HepG2 (cell line): ENCODE results near the gene CAPN15. TPM values are rescaled to one million over a fixed set of nuclear protein-coding genes. Genes with fewer than 3 reads are reported as not detected.

Experiments used
- ARNT ChIP-seq: fragments of 450-650 bp; IDR thresholded peaks from 2 replicates; pipeline ENCODE4 v1.6.1; 2017
- CEBPB ChIP-seq: IDR thresholded peaks from 2 replicates; pipeline ENCODE4 v1.6.1; 2011; ENCODE audit warnings: low read depth, low read length, improper control_type of control experiment, borderline replicate concordance
- GFI1 ChIP-seq: sonication (generic); formaldehyde crosslinking; IDR thresholded peaks from 2 replicates; pipeline ENCODE4 v1.5.0; 2020; ENCODE audit warnings: missing genetic modification reagents, mild to moderate bottlenecking, borderline replicate concordance
- HINFP ChIP-seq: sonication (generic); formaldehyde crosslinking; IDR thresholded peaks from 2 replicates; pipeline ENCODE4 v1.4.0; 2020; ENCODE audit warnings: low read depth, mild to moderate bottlenecking, missing genetic modification reagents
- MED1 ChIP-seq: sonication (generic); formaldehyde crosslinking; IDR thresholded peaks from 2 replicates; pipeline ENCODE4 v1.4.0; 2020; ENCODE audit warnings: missing genetic modification reagents
- MEF2D ChIP-seq: sonication (generic); formaldehyde crosslinking; IDR thresholded peaks from 2 replicates; pipeline ENCODE4 v1.5.1; 2020; ENCODE audit warnings: mild to moderate bottlenecking, missing genetic modification reagents
- MYPOP ChIP-seq: sonication (generic); formaldehyde crosslinking; IDR thresholded peaks from 2 replicates; pipeline ENCODE4 v1.8.1; 2023; ENCODE audit warnings: mild to moderate bottlenecking, moderate library complexity, missing genetic modification reagents
- REL ChIP-seq: sonication (generic); formaldehyde crosslinking; conservative IDR thresholded peaks from 2 replicates; pipeline ENCODE4 v1.8.0; 2022; ENCODE audit warnings: mild to moderate bottlenecking, missing genetic modification reagents, moderate library complexity
- ZC3H13 ChIP-seq: sonication (generic); formaldehyde crosslinking; IDR thresholded peaks from 2 replicates; pipeline ENCODE4 v1.8.1; 2023; ENCODE audit warnings: mild to moderate bottlenecking, missing genetic modification reagents, moderate library complexity
- ZMYM4 ChIP-seq: sonication (generic); formaldehyde crosslinking; IDR thresholded peaks from 2 replicates; pipeline ENCODE4 v1.8.1; 2023; ENCODE audit warnings: mild to moderate bottlenecking, missing genetic modification reagents
- ZNF12 ChIP-seq: sonication (generic); formaldehyde crosslinking; IDR thresholded peaks from 2 replicates; pipeline ENCODE4 v1.5.0; 2020; ENCODE audit warnings: missing genetic modification reagents
- ZNF18 ChIP-seq: sonication (generic); formaldehyde crosslinking; IDR thresholded peaks from 2 replicates; pipeline ENCODE4 v1.8.0; 2022; ENCODE audit warnings: mild to moderate bottlenecking, missing genetic modification reagents; ENCODE audit not compliant: insufficient replicate concordance
- ZNF431 ChIP-seq: sonication (generic); formaldehyde crosslinking; IDR thresholded peaks from 2 replicates; pipeline ENCODE4 v1.9.0; 2022; ENCODE audit warnings: missing genetic modification reagents, low read depth, mild to moderate bottlenecking, borderline replicate concordance
- ZNF468 ChIP-seq: sonication (generic); formaldehyde crosslinking; IDR thresholded peaks from 2 replicates; pipeline ENCODE4 v1.8.0; 2022; ENCODE audit warnings: mild to moderate bottlenecking, moderate library complexity, missing genetic modification reagents
- ZNF7 ChIP-seq: IDR thresholded peaks from 2 replicates; pipeline ENCODE4 v1.6.1; 2016; ENCODE audit warnings: missing biosample characterization, missing genetic modification reagents
- ZNF891 ChIP-seq: sonication (generic); formaldehyde crosslinking; IDR thresholded peaks from 2 replicates; pipeline ENCODE4 v1.5.0; 2020; ENCODE audit warnings: mild to moderate bottlenecking, missing genetic modification reagents
- polyA plus RNA-seq, 8 experiments: library from polyadenylated mRNA; depleted of rRNA in 3 of 8; stranded (reverse) in 7 of 8; unstranded in 1 of 8; fragments of >200 nt; fragmentation: Illumina TruSeq in 4 of 8; extraction: Trizol in 4 of 8; gene quantifications; 2 replicates each; pipeline versions ENCODE4 v1.2.1 to v1.2.3, GENCODE V29; 2011 to 2016; ENCODE audit warnings: low read depth in 4 of 8, missing spikeins in 1 of 8, mixed read lengths in 1 of 8; ENCODE audit not compliant: insufficient read depth in 1 of 8
- total RNA-seq, 5 experiments: library from RNA; depleted of rRNA; stranded (reverse); fragments of >200 nt; fragmentation: Illumina TruSeq; extraction: Trizol; gene quantifications; 2 replicates each; pipeline ENCODE4 v1.2.3, GENCODE V29; 2016; ENCODE audit warnings: low read depth in 1 of 5
- TF ChIP-seq, protein P1 (sequence below): sonication (generic); formaldehyde crosslinking; IDR thresholded peaks from 2 replicates; pipeline ENCODE4 v1.8.1; 2023; ENCODE audit warnings: mild to moderate bottlenecking, missing genetic modification reagents
- TF ChIP-seq, protein P2 (sequence below): IDR thresholded peaks from 2 replicates; pipeline ENCODE4 v1.6.1; 2018; ENCODE audit warnings: missing genetic modification reagents, mild to moderate bottlenecking, missing compliant biosample characterization
- TF ChIP-seq, protein P3 (sequence below): sonication (generic); formaldehyde crosslinking; IDR thresholded peaks from 2 replicates; pipeline ENCODE4 v1.9.0; 2022; ENCODE audit warnings: missing genetic modification reagents, mild to moderate bottlenecking, borderline replicate concordance
- TF ChIP-seq, protein P4 (sequence below): sonication (generic); formaldehyde crosslinking; conservative IDR thresholded peaks from 2 replicates; pipeline ENCODE4 v1.4.0; 2020; ENCODE audit warnings: missing genetic modification reagents

The CAPN15 gene
- total and polyA plus RNA-seq, 2 of the 13 experiments (the other 11 are each of a cell fraction or from before 2014, with no cell fraction given), result 14.9 to 24.5 TPM

- TF ChIP-seq ZNF18 (CRISPR knock-in tag), result no peak
- TF ChIP-seq ZNF12 (CRISPR knock-in tag), result no peak
- no peak for TF ChIP-seq HINFP
- TF ChIP-seq ZNF7 (CRISPR knock-in tag), result no peak
- TF ChIP-seq ZNF468, result no peak
- TF ChIP-seq, protein P1, sequence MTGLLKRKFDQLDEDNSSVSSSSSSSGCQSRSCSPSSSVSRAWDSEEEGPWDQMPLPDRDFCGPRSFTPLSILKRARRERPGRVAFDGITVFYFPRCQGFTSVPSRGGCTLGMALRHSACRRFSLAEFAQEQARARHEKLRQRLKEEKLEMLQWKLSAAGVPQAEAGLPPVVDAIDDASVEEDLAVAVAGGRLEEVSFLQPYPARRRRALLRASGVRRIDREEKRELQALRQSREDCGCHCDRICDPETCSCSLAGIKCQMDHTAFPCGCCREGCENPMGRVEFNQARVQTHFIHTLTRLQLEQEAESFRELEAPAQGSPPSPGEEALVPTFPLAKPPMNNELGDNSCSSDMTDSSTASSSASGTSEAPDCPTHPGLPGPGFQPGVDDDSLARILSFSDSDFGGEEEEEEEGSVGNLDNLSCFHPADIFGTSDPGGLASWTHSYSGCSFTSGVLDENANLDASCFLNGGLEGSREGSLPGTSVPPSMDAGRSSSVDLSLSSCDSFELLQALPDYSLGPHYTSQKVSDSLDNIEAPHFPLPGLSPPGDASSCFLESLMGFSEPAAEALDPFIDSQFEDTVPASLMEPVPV (CRISPR knock-in tag), result no peak
- no peak for TF ChIP-seq ZNF431
- no peak for TF ChIP-seq GFI1 (CRISPR knock-in tag)
- TF ChIP-seq, protein P2, sequence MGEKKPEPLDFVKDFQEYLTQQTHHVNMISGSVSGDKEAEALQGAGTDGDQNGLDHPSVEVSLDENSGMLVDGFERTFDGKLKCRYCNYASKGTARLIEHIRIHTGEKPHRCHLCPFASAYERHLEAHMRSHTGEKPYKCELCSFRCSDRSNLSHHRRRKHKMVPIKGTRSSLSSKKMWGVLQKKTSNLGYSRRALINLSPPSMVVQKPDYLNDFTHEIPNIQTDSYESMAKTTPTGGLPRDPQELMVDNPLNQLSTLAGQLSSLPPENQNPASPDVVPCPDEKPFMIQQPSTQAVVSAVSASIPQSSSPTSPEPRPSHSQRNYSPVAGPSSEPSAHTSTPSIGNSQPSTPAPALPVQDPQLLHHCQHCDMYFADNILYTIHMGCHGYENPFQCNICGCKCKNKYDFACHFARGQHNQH (CRISPR knock-in tag), result no peak
- no peak for TF ChIP-seq MED1
- no peak for TF ChIP-seq CEBPB
- no peak for TF ChIP-seq ZMYM4 (CRISPR knock-in tag)
- 0 out of 2 replicates have a peak, but pooled peaks have one; percentile 26 for TF ChIP-seq REL (CRISPR knock-in tag)
- TF ChIP-seq, protein P3, sequence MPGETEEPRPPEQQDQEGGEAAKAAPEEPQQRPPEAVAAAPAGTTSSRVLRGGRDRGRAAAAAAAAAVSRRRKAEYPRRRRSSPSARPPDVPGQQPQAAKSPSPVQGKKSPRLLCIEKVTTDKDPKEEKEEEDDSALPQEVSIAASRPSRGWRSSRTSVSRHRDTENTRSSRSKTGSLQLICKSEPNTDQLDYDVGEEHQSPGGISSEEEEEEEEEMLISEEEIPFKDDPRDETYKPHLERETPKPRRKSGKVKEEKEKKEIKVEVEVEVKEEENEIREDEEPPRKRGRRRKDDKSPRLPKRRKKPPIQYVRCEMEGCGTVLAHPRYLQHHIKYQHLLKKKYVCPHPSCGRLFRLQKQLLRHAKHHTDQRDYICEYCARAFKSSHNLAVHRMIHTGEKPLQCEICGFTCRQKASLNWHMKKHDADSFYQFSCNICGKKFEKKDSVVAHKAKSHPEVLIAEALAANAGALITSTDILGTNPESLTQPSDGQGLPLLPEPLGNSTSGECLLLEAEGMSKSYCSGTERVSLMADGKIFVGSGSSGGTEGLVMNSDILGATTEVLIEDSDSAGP (CRISPR knock-in tag), result 0 out of 2 replicates have a peak, but pooled peaks have one; percentile 12
- no peak for TF ChIP-seq ZC3H13 (CRISPR knock-in tag)
- peak; percentile 17; the same call in 1 of the 2 replicates for TF ChIP-seq MYPOP (CRISPR knock-in tag)
- TF ChIP-seq MEF2D (CRISPR knock-in tag), result no peak
- no peak for TF ChIP-seq ZNF891
- TF ChIP-seq, protein P4, sequence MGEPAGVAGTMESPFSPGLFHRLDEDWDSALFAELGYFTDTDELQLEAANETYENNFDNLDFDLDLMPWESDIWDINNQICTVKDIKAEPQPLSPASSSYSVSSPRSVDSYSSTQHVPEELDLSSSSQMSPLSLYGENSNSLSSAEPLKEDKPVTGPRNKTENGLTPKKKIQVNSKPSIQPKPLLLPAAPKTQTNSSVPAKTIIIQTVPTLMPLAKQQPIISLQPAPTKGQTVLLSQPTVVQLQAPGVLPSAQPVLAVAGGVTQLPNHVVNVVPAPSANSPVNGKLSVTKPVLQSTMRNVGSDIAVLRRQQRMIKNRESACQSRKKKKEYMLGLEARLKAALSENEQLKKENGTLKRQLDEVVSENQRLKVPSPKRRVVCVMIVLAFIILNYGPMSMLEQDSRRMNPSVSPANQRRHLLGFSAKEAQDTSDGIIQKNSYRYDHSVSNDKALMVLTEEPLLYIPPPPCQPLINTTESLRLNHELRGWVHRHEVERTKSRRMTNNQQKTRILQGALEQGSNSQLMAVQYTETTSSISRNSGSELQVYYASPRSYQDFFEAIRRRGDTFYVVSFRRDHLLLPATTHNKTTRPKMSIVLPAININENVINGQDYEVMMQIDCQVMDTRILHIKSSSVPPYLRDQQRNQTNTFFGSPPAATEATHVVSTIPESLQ (CRISPR knock-in tag), result no peak
- no peak for TF ChIP-seq ARNT
Measured at GRCh38 chr16:559021-559380, 31.5 kb downstream of the CAPN15 start (continued).
